SK-N-SH treated with all-trans-retinoic acid at 6 μM for 48 hours (cell line): ENCODE results near the gene FBXO42.

Experiments
- ZC3H10 ChIP-seq: fragments of 250-450 bp; sonication (Bioruptor Pico); IDR thresholded peaks from 2 replicates; pipeline ENCODE4 v1.5.1; 2021; ENCODE audit warnings: mild to moderate bottlenecking, moderate library complexity
- ZFP30 ChIP-seq: fragments of 450-650 bp; formaldehyde crosslinking; IDR thresholded peaks from 2 replicates; pipeline ENCODE4 v1.5.0; 2022; ENCODE audit warnings: mild to moderate bottlenecking, moderate library complexity
- TF ChIP-seq, protein P1 (sequence below): fragments of 250-450 bp; sonication (Bioruptor Pico); IDR thresholded peaks from 2 replicates; pipeline ENCODE4 v1.8.0; 2020; ENCODE audit warnings: mild to moderate bottlenecking, moderate library complexity, borderline replicate concordance
- TF ChIP-seq, protein P2 (sequence below): fragments of 250-450 bp; sonication (Bioruptor Pico); IDR thresholded peaks from 2 replicates; pipeline ENCODE4 v1.5.0; 2020; ENCODE audit warnings: mild to moderate bottlenecking, moderate library complexity

DNA sequence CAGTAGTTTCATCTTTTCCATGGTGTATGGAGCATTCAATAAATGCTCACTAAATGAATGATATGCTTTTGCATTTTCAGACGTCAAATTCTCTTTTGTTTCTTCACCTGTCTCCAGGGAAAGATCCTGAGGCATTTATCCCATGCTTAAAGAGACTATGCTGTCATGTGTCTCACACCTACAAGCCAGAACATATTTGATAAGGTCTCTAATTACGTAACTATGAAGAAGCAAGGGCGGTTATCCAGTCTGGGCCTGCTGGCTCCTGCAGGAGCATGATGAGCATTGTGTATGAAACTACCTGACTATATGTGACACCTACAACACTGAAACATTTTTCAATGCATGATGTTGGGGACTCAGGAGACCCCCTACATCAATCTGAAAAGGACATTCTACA, 51.8 kb downstream of the FBXO42 start:
- TF ChIP-seq ZC3H10 (CRISPR knock-in tag) (no peak), ZFP30 (CRISPR knock-in tag) (no peak)
- TF ChIP-seq, protein P1, sequence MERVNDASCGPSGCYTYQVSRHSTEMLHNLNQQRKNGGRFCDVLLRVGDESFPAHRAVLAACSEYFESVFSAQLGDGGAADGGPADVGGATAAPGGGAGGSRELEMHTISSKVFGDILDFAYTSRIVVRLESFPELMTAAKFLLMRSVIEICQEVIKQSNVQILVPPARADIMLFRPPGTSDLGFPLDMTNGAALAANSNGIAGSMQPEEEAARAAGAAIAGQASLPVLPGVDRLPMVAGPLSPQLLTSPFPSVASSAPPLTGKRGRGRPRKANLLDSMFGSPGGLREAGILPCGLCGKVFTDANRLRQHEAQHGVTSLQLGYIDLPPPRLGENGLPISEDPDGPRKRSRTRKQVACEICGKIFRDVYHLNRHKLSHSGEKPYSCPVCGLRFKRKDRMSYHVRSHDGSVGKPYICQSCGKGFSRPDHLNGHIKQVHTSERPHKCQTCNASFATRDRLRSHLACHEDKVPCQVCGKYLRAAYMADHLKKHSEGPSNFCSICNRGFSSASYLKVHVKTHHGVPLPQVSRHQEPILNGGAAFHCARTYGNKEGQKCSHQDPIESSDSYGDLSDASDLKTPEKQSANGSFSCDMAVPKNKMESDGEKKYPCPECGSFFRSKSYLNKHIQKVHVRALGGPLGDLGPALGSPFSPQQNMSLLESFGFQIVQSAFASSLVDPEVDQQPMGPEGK = no peak
- TF ChIP-seq, protein P2, sequence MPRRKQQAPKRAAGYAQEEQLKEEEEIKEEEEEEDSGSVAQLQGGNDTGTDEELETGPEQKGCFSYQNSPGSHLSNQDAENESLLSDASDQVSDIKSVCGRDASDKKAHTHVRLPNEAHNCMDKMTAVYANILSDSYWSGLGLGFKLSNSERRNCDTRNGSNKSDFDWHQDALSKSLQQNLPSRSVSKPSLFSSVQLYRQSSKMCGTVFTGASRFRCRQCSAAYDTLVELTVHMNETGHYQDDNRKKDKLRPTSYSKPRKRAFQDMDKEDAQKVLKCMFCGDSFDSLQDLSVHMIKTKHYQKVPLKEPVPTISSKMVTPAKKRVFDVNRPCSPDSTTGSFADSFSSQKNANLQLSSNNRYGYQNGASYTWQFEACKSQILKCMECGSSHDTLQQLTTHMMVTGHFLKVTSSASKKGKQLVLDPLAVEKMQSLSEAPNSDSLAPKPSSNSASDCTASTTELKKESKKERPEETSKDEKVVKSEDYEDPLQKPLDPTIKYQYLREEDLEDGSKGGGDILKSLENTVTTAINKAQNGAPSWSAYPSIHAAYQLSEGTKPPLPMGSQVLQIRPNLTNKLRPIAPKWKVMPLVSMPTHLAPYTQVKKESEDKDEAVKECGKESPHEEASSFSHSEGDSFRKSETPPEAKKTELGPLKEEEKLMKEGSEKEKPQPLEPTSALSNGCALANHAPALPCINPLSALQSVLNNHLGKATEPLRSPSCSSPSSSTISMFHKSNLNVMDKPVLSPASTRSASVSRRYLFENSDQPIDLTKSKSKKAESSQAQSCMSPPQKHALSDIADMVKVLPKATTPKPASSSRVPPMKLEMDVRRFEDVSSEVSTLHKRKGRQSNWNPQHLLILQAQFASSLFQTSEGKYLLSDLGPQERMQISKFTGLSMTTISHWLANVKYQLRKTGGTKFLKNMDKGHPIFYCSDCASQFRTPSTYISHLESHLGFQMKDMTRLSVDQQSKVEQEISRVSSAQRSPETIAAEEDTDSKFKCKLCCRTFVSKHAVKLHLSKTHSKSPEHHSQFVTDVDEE = no peak
